Naive B cell (primary cell): ENCODE data around the gene VWA8. TPM values are rescaled to one million over a fixed set of nuclear protein-coding genes. Genes with fewer than 3 reads are reported as not detected.

Source experiments
- ATAC-seq, 2 donors: fragments of 150-1000 bp; cut with Tn5 transposase; 2 replicates each; pipeline ENCODE4 v1.10.0; 2021; ENCODE audit warnings: low read depth in 2 of 2, mild to moderate bottlenecking in 2 of 2, moderate library complexity in 2 of 2
- DNase-seq: peaks from one replicate; pipeline ENCODE4 v3.0.0; 2022
- H3K27ac Mint-ChIP-seq, 6 donors: one replicate each; pipeline ENCODE4 v1.8.0; 2020 to 2022; ENCODE audit warnings: mild to moderate bottlenecking in 6 of 6, mixed read lengths in 6 of 6, moderate library complexity in 5 of 6, inconsistent platforms in 2 of 6
- H3K27me3 Mint-ChIP-seq, 3 donors: one replicate each; pipeline ENCODE4 v1.8.0; 2021 to 2022; ENCODE audit warnings: mixed read lengths in 3 of 3, mild to moderate bottlenecking in 1 of 3
- H3K36me3 Mint-ChIP-seq, 2 donors: one replicate each; pipeline ENCODE4 v1.8.0; 2020 to 2022; ENCODE audit warnings: mixed read lengths in 2 of 2, inconsistent platforms in 1 of 2, mild to moderate bottlenecking in 1 of 2
- H3K4me1 Mint-ChIP-seq, 3 donors: one replicate each; pipeline ENCODE4 v1.8.0; 2020 to 2022; ENCODE audit warnings: mixed read lengths in 3 of 3, inconsistent platforms in 1 of 3, mild to moderate bottlenecking in 1 of 3, moderate library complexity in 1 of 3
- H3K4me3 Mint-ChIP-seq, 8 donors: one replicate each; pipeline ENCODE4 v1.8.0; 2020 to 2022; ENCODE audit warnings: mild to moderate bottlenecking in 8 of 8, mixed read lengths in 8 of 8, moderate library complexity in 8 of 8, inconsistent platforms in 2 of 8
- H3K9me3 Mint-ChIP-seq, 7 donors: one replicate each; pipeline ENCODE4 v1.8.0; 2020 to 2022; ENCODE audit warnings: mixed read lengths in 7 of 7, mild to moderate bottlenecking in 5 of 7, inconsistent platforms in 2 of 7, moderate library complexity in 1 of 7
- polyA plus RNA-seq, 6 donors: library from polyadenylated mRNA; unstranded; fragments of 300-500 nt; fragmentation: Illumina TruSeq; gene quantifications; one replicate each; pipeline ENCODE4 v1.2.3, GENCODE V29; 2021; ENCODE audit warnings: low read depth in 6 of 6

Gene VWA8
- polyA plus RNA-seq, 6 donors from 2014 or later: 0.91 to 6.2 (median 3.5) TPM

- Mint-ChIP-seq H3K4me1 (no peaks in the 10 kb centered on the region), H3K9me3 (no peaks in the 10 kb centered on the region), H3K27ac (peak overlapping the region in 1 of 6 donors; percentile 22), H3K27me3 (no peaks in the 10 kb centered on the region), H3K4me3 (no peak overlapping the region), H3K36me3 (peaks cover 62 to 65% of the 10 kb centered on the region in 2 donors)
- no peak for ATAC-seq
- no peak for DNase-seq
Measured at GRCh38 chr13:41605319-41606285, 355.3 kb downstream of the VWA8 start.

DNA sequence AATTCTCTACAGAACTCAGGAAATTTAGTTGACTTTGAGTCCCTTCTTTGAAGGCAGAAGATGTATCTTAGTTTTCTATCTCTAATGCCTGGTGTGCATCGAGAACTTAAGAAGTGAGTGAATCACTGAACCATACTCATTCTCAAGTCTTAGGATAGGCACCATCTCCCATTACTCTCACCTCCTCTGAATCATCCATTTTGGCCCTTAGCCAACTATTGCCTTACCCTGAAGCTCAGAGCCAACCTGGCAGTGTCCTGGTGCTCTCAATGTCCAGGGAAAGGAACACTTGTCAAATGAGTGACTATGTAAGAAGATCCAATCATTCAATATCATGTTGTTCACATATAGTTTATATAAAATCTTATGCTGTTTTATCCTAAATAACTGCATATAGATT, 357.0 kb downstream of the VWA8 start:
- Mint-ChIP-seq H3K4me1 (no peaks in the 10 kb centered on the region), H3K27ac (no peak overlapping the region), H3K4me3 (no peak overlapping the region), H3K36me3 (peaks cover 57% of the 10 kb centered on the region in 2 donors), H3K9me3 (no peaks in the 10 kb centered on the region), H3K27me3 (no peaks in the 10 kb centered on the region)
- no peak for DNase-seq
- ATAC-seq: no peak

GRCh38 chr13:41601718-41602445, 359.0 kb downstream of the VWA8 start:
- no peak for ATAC-seq
- Mint-ChIP-seq H3K4me1 (no peaks in the 10 kb centered on the region), H3K36me3 (peaks cover 51 to 52% of the 10 kb centered on the region in 2 donors), H3K27ac (no peak overlapping the region), H3K9me3 (no peaks in the 10 kb centered on the region), H3K27me3 (no peaks in the 10 kb centered on the region), H3K4me3 (no peak overlapping the region)
- no peak for DNase-seq

DNA sequence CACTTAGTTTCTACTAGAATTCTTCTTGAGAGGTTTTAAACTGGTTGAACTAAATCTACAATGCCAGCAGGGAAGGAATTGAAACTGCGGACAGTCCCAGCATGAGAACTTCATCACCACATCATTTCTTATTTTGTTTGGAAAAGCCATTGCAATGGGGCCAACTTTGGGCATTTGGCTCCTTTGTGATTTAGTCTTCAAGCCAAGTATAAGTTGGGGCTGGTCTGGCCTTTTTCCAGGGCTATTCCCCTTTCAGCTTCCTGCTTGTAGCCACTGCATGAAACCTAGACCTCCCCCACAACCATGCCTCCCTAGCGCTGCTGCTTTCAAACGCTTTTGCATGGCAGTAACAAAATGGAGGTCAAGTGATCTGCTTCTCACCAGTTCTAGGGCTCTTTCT, 361.3 kb downstream of the VWA8 start:
- Mint-ChIP-seq H3K27ac (peak overlapping the region in 2 of 6 donors; percentile 30 to 52), H3K4me3 (no peak overlapping the region), H3K36me3 (peaks cover 39 to 40% of the 10 kb centered on the region in 2 donors), H3K4me1 (no peaks in the 10 kb centered on the region), H3K27me3 (no peaks in the 10 kb centered on the region), H3K9me3 (no peaks in the 10 kb centered on the region)
- ATAC-seq (no peak), DNase-seq (no peak)

GRCh38 chr13:41597348-41598041, 363.4 kb downstream of the VWA8 start:
- peaks cover 19 to 22% of the 10 kb centered on the region in 2 donors for H3K36me3 Mint-ChIP-seq
- no peaks in the 10 kb centered on the region for H3K4me1 Mint-ChIP-seq
- peak overlapping the region in 1 of 6 donors; percentile 45 for H3K27ac Mint-ChIP-seq

DNA sequence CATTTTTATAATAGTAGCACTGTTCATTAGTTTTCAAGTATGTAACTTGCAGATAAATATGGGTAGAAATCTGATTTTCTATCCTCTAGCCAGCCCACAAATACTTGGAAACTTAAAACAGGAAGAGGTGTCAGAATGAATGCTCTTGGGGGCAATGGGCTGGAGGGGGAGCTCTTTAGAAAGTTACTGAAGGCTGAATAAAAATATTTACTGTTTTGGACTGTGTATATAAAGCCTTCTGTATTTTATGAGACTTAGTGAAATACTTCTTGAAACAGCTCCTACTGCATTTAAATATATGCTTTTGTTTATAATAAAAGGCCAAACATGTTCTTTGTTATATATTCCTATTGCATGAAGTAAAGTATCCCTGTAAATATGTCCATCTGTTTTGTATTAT, 364.7 kb downstream of the VWA8 start:
- DNase-seq (no peak), ATAC-seq (no peak)
- peaks cover 0 to 2% (median 0%) of the 10 kb centered on the region in 7 donors for H3K9me3 Mint-ChIP-seq
- H3K36me3 Mint-ChIP-seq: peaks cover 16 to 17% of the 10 kb centered on the region in 2 donors
- no peak overlapping the region for H3K27ac Mint-ChIP-seq
- no peak overlapping the region for H3K4me3 Mint-ChIP-seq
- no peaks in the 10 kb centered on the region for H3K27me3 Mint-ChIP-seq
- peaks cover 0 to 2% (median 0%) of the 10 kb centered on the region in 3 donors for H3K4me1 Mint-ChIP-seq

More at GRCh38 chr13:41597348-41598041, 363.4 kb downstream of the VWA8 start:
- peaks cover 0 to 2% (median 0%) of the 10 kb centered on the region in 7 donors for H3K9me3 Mint-ChIP-seq
- DNase-seq: no peak
- H3K4me3 Mint-ChIP-seq: no peak overlapping the region
- no peak for ATAC-seq
- no peaks in the 10 kb centered on the region for H3K27me3 Mint-ChIP-seq

- DNase-seq (no peak), ATAC-seq (no peak)
- peak overlapping the region in 1 of 6 donors; percentile 22 for H3K27ac Mint-ChIP-seq
- H3K4me1 Mint-ChIP-seq: peaks cover 5 to 10% (median 6%) of the 10 kb centered on the region in 3 donors
- H3K36me3 Mint-ChIP-seq: peaks cover 11% of the 10 kb centered on the region in 2 donors
- no peaks in the 10 kb centered on the region for H3K27me3 Mint-ChIP-seq
- H3K4me3 Mint-ChIP-seq: no peak overlapping the region
- peaks cover 0 to 2% (median 0%) of the 10 kb centered on the region in 7 donors for H3K9me3 Mint-ChIP-seq
Measured at GRCh38 chr13:41595298-41595697, 365.6 kb downstream of the VWA8 start.

- no peak for DNase-seq
- H3K27ac Mint-ChIP-seq: peak overlapping the region in 2 of 6 donors; percentile 16 to 34
Measured at GRCh38 chr13:41590643-41591042, 370.3 kb downstream of the VWA8 start.

GRCh38 chr13:41590122-41590521, 370.8 kb downstream of the VWA8 start:
- Mint-ChIP-seq H3K4me1 (peaks cover 7 to 14% (median 8%) of the 10 kb centered on the region in 3 donors), H3K36me3 (peaks cover 13 to 29% of the 10 kb centered on the region in 2 donors), H3K27ac (peak overlapping the region in 2 of 6 donors; percentile 16 to 34), H3K27me3 (no peaks in the 10 kb centered on the region), H3K4me3 (no peak overlapping the region), H3K9me3 (peaks cover 0 to 2% (median 0%) of the 10 kb centered on the region in 7 donors)
- DNase-seq (no peak), ATAC-seq (no peak)

More at GRCh38 chr13:41590643-41591042, 370.3 kb downstream of the VWA8 start:
- Mint-ChIP-seq H3K4me1 (peaks cover 7 to 14% (median 8%) of the 10 kb centered on the region in 3 donors), H3K9me3 (peaks cover 0 to 2% (median 0%) of the 10 kb centered on the region in 7 donors), H3K36me3 (peaks cover 13 to 29% of the 10 kb centered on the region in 2 donors), H3K4me3 (no peak overlapping the region), H3K27me3 (no peaks in the 10 kb centered on the region)
- ATAC-seq: peak; percentile 46 to 53

- peaks cover 0 to 2% (median 0%) of the 10 kb centered on the region in 7 donors for H3K9me3 Mint-ChIP-seq
- DNase-seq (no peak), ATAC-seq (no peak)
- no peaks in the 10 kb centered on the region for H3K27me3 Mint-ChIP-seq
- peaks cover 7 to 14% (median 8%) of the 10 kb centered on the region in 3 donors for H3K4me1 Mint-ChIP-seq
- H3K27ac Mint-ChIP-seq: no peak overlapping the region
- H3K36me3 Mint-ChIP-seq: peaks cover 13 to 35% of the 10 kb centered on the region in 2 donors
- no peak overlapping the region for H3K4me3 Mint-ChIP-seq
Measured at GRCh38 chr13:41589434-41589833, 371.5 kb downstream of the VWA8 start.

DNA sequence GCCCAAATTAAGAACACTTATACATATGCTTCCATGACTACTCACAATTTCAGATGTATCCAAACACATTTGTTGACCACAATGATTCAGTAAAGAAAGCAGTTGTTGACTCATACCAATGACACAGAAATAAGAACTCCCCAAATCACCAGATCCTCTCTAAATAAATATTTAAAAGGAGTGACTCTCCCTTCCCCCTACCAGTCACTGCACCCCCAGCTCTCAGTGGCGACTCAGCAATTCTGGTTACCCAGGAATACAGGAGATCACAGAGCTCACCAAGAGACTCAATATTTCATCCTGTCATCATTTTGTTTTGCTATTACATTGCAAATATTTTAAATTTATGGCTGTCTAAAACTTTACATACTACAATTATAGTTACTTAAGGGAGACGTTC, 372.0 kb downstream of the VWA8 start:
- no peaks in the 10 kb centered on the region for H3K27me3 Mint-ChIP-seq
- peaks cover 16 to 39% of the 10 kb centered on the region in 2 donors for H3K36me3 Mint-ChIP-seq
- peaks cover 0 to 2% (median 0%) of the 10 kb centered on the region in 7 donors for H3K9me3 Mint-ChIP-seq
- peaks cover 7 to 14% (median 8%) of the 10 kb centered on the region in 3 donors for H3K4me1 Mint-ChIP-seq
- ATAC-seq (no peak), DNase-seq (no peak)
- no peak overlapping the region for H3K27ac Mint-ChIP-seq
- H3K4me3 Mint-ChIP-seq: no peak overlapping the region

DNA sequence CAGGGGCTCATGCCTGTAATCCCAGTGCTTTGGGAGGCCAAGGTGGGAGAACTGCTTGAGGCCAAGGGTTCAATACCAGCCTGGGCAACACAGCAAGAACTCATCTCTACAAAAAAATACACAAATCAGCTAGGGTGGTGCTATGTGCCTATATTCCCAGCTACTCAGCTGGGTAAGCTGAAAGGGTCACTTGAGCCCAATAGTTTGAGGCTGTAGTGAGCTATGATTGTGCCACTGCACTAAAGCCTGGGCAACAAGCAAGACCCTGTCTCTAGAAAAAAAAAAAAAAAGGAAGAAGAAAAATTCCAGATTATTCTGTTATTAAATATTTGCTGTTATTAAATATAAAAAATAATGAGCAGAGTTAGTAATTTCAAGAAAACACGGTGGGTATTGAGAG, 372.5 kb downstream of the VWA8 start:
- H3K9me3 Mint-ChIP-seq: peaks cover 0 to 2% (median 0%) of the 10 kb centered on the region in 7 donors
- peaks cover 7 to 14% (median 8%) of the 10 kb centered on the region in 3 donors for H3K4me1 Mint-ChIP-seq
- no peak for ATAC-seq
- no peak overlapping the region for H3K27ac Mint-ChIP-seq
- peaks cover 21 to 43% of the 10 kb centered on the region in 2 donors for H3K36me3 Mint-ChIP-seq
- no peak for DNase-seq
- no peak overlapping the region for H3K4me3 Mint-ChIP-seq
- H3K27me3 Mint-ChIP-seq: no peaks in the 10 kb centered on the region

GRCh38 chr13:41587490-41587889, 373.4 kb downstream of the VWA8 start:
- Mint-ChIP-seq H3K4me1 (peaks cover 7 to 14% (median 8%) of the 10 kb centered on the region in 3 donors), H3K27ac (no peak overlapping the region), H3K9me3 (no peaks in the 10 kb centered on the region), H3K36me3 (peaks cover 26 to 43% of the 10 kb centered on the region in 2 donors), H3K4me3 (no peak overlapping the region), H3K27me3 (no peaks in the 10 kb centered on the region)
- DNase-seq: no peak
- no peak for ATAC-seq
